ENCODE results near the gene MC3R. TPM values are rescaled to one million over a fixed set of nuclear protein-coding genes. Genes with fewer than 3 reads are reported as not detected.

The MC3R gene
- total and polyA plus RNA-seq, 2 donors (not counting 1 experiment from before 2014, with no cell fraction given) = not detected

- TF ChIP-seq EZH2 (IDR thresholded peaks at IDR 0.05; ENCODE audit: borderline replicate concordance, insufficient read depth, low read depth, low read length, poor library complexity, severe bottlenecking) (no peak), CTCF (IDR thresholded peaks at IDR 0.05) (no peak)
- H2AFZ ChIP-seq (ENCODE audit: insufficient read depth, low read depth, low read length, poor library complexity, severe bottlenecking) = no peak overlapping the region
- no peaks in the 10 kb centered on the region for H3K9me3 Mint-ChIP-seq (ENCODE audit: insufficient read depth)
- 82% methylated on average over 1 of the region's 2 CpGs for WGBS (ENCODE audit: insufficient coverage)
- H3K27ac Mint-ChIP-seq = no peak overlapping the region
- no peak for DNase-seq
- no peaks in the 10 kb centered on the region for H3K79me2 ChIP-seq (ENCODE audit: control insufficient read depth, insufficient read depth, low read length)
- H4K20me1 ChIP-seq (ENCODE audit: control insufficient read depth, insufficient read depth, low read length, poor library complexity, severe bottlenecking) = no peaks in the 10 kb centered on the region
- H3K27ac ChIP-seq (ENCODE audit: low read length in 2 of 2) = no peak overlapping the region
- H3K9ac ChIP-seq (ENCODE audit: low read length) = no peak overlapping the region
- no peaks in the 10 kb centered on the region for H3K27me3 ChIP-seq (replicated peaks in 1 of 4; ENCODE audit: control extremely low read depth in 1 of 4, control insufficient read depth in 3 of 4, insufficient read depth in 4 of 4, low read length in 3 of 4)
- no peaks in the 10 kb centered on the region for H3K36me3 ChIP-seq (replicated peaks in 1 of 2; ENCODE audit: control extremely low read depth in 1 of 2, control insufficient read depth in 1 of 2, extremely low read depth in 1 of 2, insufficient read depth in 2 of 2, low read length in 1 of 2)
- H3K9me3 ChIP-seq (ENCODE audit: control extremely low read depth in 1 of 3, control insufficient read depth in 2 of 3, insufficient read depth in 1 of 3, low read length in 2 of 3) = no peaks in the 10 kb centered on the region
- ChIA-PET CTCF (no interaction called here), POLR2A (no interaction called here)
- intact Hi-C loops (cut with micrococcal nuclease) = no loop called here
- no peak for ATAC-seq (ENCODE audit: low read depth)
- no peaks in the 10 kb centered on the region for H3K4me1 ChIP-seq (ENCODE audit: control insufficient read depth in 2 of 2, insufficient read depth in 2 of 2, low read length in 2 of 2)
- H3K4me1 Mint-ChIP-seq = no peaks in the 10 kb centered on the region
- H3K4me3 ChIP-seq (ENCODE audit: control extremely low read depth in 1 of 5, extremely low read depth in 1 of 5, insufficient read depth in 1 of 5, low read depth in 2 of 5, low read length in 4 of 5) = no peak overlapping the region
- H3K4me2 ChIP-seq (replicated peaks; ENCODE audit: low read depth, low read length, poor library complexity, severe bottlenecking) = no peak overlapping the region
- H3K4me3 Mint-ChIP-seq = no peak overlapping the region
- H3K27me3 Mint-ChIP-seq = peaks cover 12% of the 10 kb centered on the region
Observed at GRCh38 chr20:56259948-56260347, 11.4 kb downstream of the MC3R start.

GRCh38 chr20:56268536-56268935 is 20.0 kb downstream of the MC3R start:
- Mint-ChIP-seq H3K27me3 (peaks cover 14% of the 10 kb centered on the region), H3K9me3 (ENCODE audit: insufficient read depth) (no peaks in the 10 kb centered on the region), H3K27ac (no peak overlapping the region), H3K4me3 (no peak overlapping the region), H3K4me1 (no peaks in the 10 kb centered on the region)
- ATAC-seq (ENCODE audit: low read depth) (no peak), DNase-seq (no peak)
- ChIA-PET POLR2A (no interaction called here), CTCF (no interaction called here)
- Histone ChIP-seq H3K4me1 (ENCODE audit: control insufficient read depth in 2 of 2, insufficient read depth in 2 of 2, low read length in 2 of 2) (no peaks in the 10 kb centered on the region), H3K79me2 (ENCODE audit: control insufficient read depth, insufficient read depth, low read length) (no peaks in the 10 kb centered on the region), H3K9me3 (ENCODE audit: control extremely low read depth in 1 of 3, control insufficient read depth in 2 of 3, insufficient read depth in 1 of 3, low read length in 2 of 3) (peaks cover 0 to 10% (median 0%) of the 10 kb centered on the region in 3 donors), H3K4me3 (ENCODE audit: control extremely low read depth in 1 of 5, extremely low read depth in 1 of 5, insufficient read depth in 1 of 5, low read depth in 2 of 5, low read length in 4 of 5) (no peak overlapping the region), H2AFZ (ENCODE audit: insufficient read depth, low read depth, low read length, poor library complexity, severe bottlenecking) (no peak overlapping the region), H3K36me3 (replicated peaks in 1 of 2; ENCODE audit: control extremely low read depth in 1 of 2, control insufficient read depth in 1 of 2, extremely low read depth in 1 of 2, insufficient read depth in 2 of 2, low read length in 1 of 2) (no peaks in the 10 kb centered on the region), H3K27me3 (replicated peaks in 1 of 4; ENCODE audit: control extremely low read depth in 1 of 4, control insufficient read depth in 3 of 4, insufficient read depth in 4 of 4, low read length in 3 of 4) (no peaks in the 10 kb centered on the region), H3K9ac (ENCODE audit: low read length) (no peak overlapping the region), H4K20me1 (ENCODE audit: control insufficient read depth, insufficient read depth, low read length, poor library complexity, severe bottlenecking) (no peaks in the 10 kb centered on the region), H3K27ac (ENCODE audit: low read length in 2 of 2) (no peak overlapping the region), H3K4me2 (replicated peaks; ENCODE audit: low read depth, low read length, poor library complexity, severe bottlenecking) (no peak overlapping the region)
- intact Hi-C loops (cut with micrococcal nuclease) = no loop called here
- TF ChIP-seq EZH2 (IDR thresholded peaks at IDR 0.05; ENCODE audit: borderline replicate concordance, insufficient read depth, low read depth, low read length, poor library complexity, severe bottlenecking) (no peak), CTCF (IDR thresholded peaks at IDR 0.05) (no peak)
